GM18520 (cell line): ENCODE results near the gene KSR1.

Experiments
- ATAC-seq: cut with Tn5 transposase; IDR thresholded peaks from one replicate; pipeline ENCODE4 v1.9.1; 2021; ENCODE audit not compliant: unreplicated experiment

KSR1 gene

GRCh38 chr17:27512511-27513346 is 56.5 kb downstream of the KSR1 start:
- no peak for ATAC-seq

- no peak for ATAC-seq
These were observed 57.6 kb downstream of the KSR1 start for GRCh38 chr17:27513849-27514248.

GRCh38 chr17:27514595-27515413 is 58.6 kb downstream of the KSR1 start:
- no peak for ATAC-seq

- ATAC-seq: no peak
These were observed 61.8 kb downstream of the KSR1 start for GRCh38 chr17:27518048-27518447.

- ATAC-seq: peak; percentile 15
These were observed 62.6 kb downstream of the KSR1 start for GRCh38 chr17:27518545-27519521.

GRCh38 chr17:27519550-27519949 is 63.3 kb downstream of the KSR1 start:
- peak; percentile 63 for ATAC-seq

GRCh38 chr17:27520491-27521185 is 64.4 kb downstream of the KSR1 start:
- ATAC-seq: no peak

- no peak for ATAC-seq
These were observed 65.2 kb downstream of the KSR1 start for GRCh38 chr17:27521281-27522027.

- no peak for ATAC-seq
These were observed 65.9 kb downstream of the KSR1 start for GRCh38 chr17:27522028-27522635.

GRCh38 chr17:27523712-27524111 is 67.5 kb downstream of the KSR1 start:
- ATAC-seq: no peak

- no peak for ATAC-seq
These were observed 68.3 kb downstream of the KSR1 start for GRCh38 chr17:27524594-27524993.

- ATAC-seq: no peak
These were observed 69.1 kb downstream of the KSR1 start for GRCh38 chr17:27525316-27525715.

- ATAC-seq: no peak
These were observed 69.8 kb downstream of the KSR1 start for GRCh38 chr17:27525836-27526603.

- ATAC-seq: peak; percentile 52
These were observed 70.4 kb downstream of the KSR1 start for GRCh38 chr17:27526604-27527002.

GRCh38 chr17:27529230-27529796 is 73.1 kb downstream of the KSR1 start:
- ATAC-seq: no peak

- no peak for ATAC-seq
These were observed 74.6 kb downstream of the KSR1 start for GRCh38 chr17:27530764-27531391.

GRCh38 chr17:27531469-27531961 is 75.3 kb downstream of the KSR1 start:
- no peak for ATAC-seq
